ENCODE results near the gene PALMD.

PALMD gene

GRCh38 chr1:99672530-99673213 lies 26.8 kb downstream of the PALMD start:
- no peaks in the 10 kb centered on the region for H3K27me3 ChIP-seq
- no peaks in the 10 kb centered on the region for H3K9me3 ChIP-seq
- peaks cover 0 to 8% (median 0%) of the 10 kb centered on the region in 4 donors for H3K4me1 ChIP-seq
- no peak for TF ChIP-seq CTCF (IDR thresholded peaks at IDR 0.05)
- no peak overlapping the region for H3K4me3 ChIP-seq
- H3K36me3 ChIP-seq: no peaks in the 10 kb centered on the region
- no peak for DNase-seq
- intact Hi-C loops (cut with DNase I; ENCODE audit: low total_unique reads): no loop called here
- H3K27ac ChIP-seq: no peak overlapping the region

GRCh38 chr1:99673315-99673714 lies 27.4 kb downstream of the PALMD start:
- H3K4me1 ChIP-seq: peaks cover 0 to 8% (median 0%) of the 10 kb centered on the region in 4 donors
- no peaks in the 10 kb centered on the region for H3K36me3 ChIP-seq
- H3K4me3 ChIP-seq: no peak overlapping the region
- no peak for TF ChIP-seq CTCF (IDR thresholded peaks at IDR 0.05)
- H3K9me3 ChIP-seq: no peaks in the 10 kb centered on the region
- DNase-seq: no peak
- no peak overlapping the region for H3K27ac ChIP-seq
- no peaks in the 10 kb centered on the region for H3K27me3 ChIP-seq
- intact Hi-C loops (cut with DNase I; ENCODE audit: low total_unique reads): no loop called here

- no peak for DNase-seq
- H3K36me3 ChIP-seq: no peaks in the 10 kb centered on the region
- H3K4me1 ChIP-seq: peaks cover 0 to 8% (median 0%) of the 10 kb centered on the region in 4 donors
- no peak overlapping the region for H3K27ac ChIP-seq
- intact Hi-C loops (cut with DNase I; ENCODE audit: low total_unique reads): no loop called here
- H3K9me3 ChIP-seq: no peaks in the 10 kb centered on the region
- no peaks in the 10 kb centered on the region for H3K27me3 ChIP-seq
- H3K4me3 ChIP-seq: no peak overlapping the region
- no peak for TF ChIP-seq CTCF (IDR thresholded peaks at IDR 0.05)
Measured at GRCh38 chr1:99674115-99675064, 28.5 kb downstream of the PALMD start.

GRCh38 chr1:99675292-99675691 lies 29.4 kb downstream of the PALMD start:
- Histone ChIP-seq H3K27me3 (no peaks in the 10 kb centered on the region), H3K36me3 (no peaks in the 10 kb centered on the region), H3K4me1 (peaks cover 0 to 8% (median 0%) of the 10 kb centered on the region in 4 donors), H3K27ac (no peak overlapping the region), H3K4me3 (no peak overlapping the region), H3K9me3 (no peaks in the 10 kb centered on the region)
- TF ChIP-seq CTCF (IDR thresholded peaks at IDR 0.05): no peak
- DNase-seq: no peak
- intact Hi-C loops (cut with DNase I; ENCODE audit: low total_unique reads): no loop called here

GRCh38 chr1:99675994-99676393 lies 30.1 kb downstream of the PALMD start:
- Histone ChIP-seq H3K4me1 (peaks cover 0 to 8% (median 0%) of the 10 kb centered on the region in 4 donors), H3K9me3 (no peaks in the 10 kb centered on the region), H3K4me3 (no peak overlapping the region), H3K36me3 (no peaks in the 10 kb centered on the region), H3K27me3 (no peaks in the 10 kb centered on the region), H3K27ac (no peak overlapping the region)
- DNase-seq: no peak
- intact Hi-C loops (cut with DNase I; ENCODE audit: low total_unique reads): no loop called here
- TF ChIP-seq CTCF (IDR thresholded peaks at IDR 0.05): no peak

Data from tibial artery (tissue), 4 donors.